Measurements from ENCODE around the gene COL4A1.
A peak's percentile ranks its signal among the peaks of the same experiment; 100 is the strongest.

COL4A1 gene

GRCh38 chr13:110126391-110126961 is 180.5 kb downstream of the COL4A1 start:
- DNase-seq = no peak

- no peak for DNase-seq
Measured at GRCh38 chr13:110125613-110126272, 181.2 kb downstream of the COL4A1 start.

GRCh38 chr13:110125157-110125556 is 181.8 kb downstream of the COL4A1 start:
- DNase-seq = no peak

GRCh38 chr13:110124201-110124940 is 182.6 kb downstream of the COL4A1 start:
- no peak for DNase-seq

- no peak for DNase-seq
Measured at GRCh38 chr13:110123041-110123809, 183.7 kb downstream of the COL4A1 start.

GRCh38 chr13:110121422-110122083 is 185.4 kb downstream of the COL4A1 start:
- DNase-seq = no peak

- DNase-seq = no peak
Measured at GRCh38 chr13:110119935-110120905, 186.7 kb downstream of the COL4A1 start.

GRCh38 chr13:110118106-110118505 is 188.9 kb downstream of the COL4A1 start:
- no peak for DNase-seq

- peak; percentile 62 to 67 for DNase-seq
Measured at GRCh38 chr13:110116072-110116487, 190.9 kb downstream of the COL4A1 start.

- no peak for DNase-seq
Measured at GRCh38 chr13:110115591-110115990, 191.4 kb downstream of the COL4A1 start.

GRCh38 chr13:110114316-110114715 is 192.6 kb downstream of the COL4A1 start:
- no peak for DNase-seq

GRCh38 chr13:110113284-110113764 is 193.6 kb downstream of the COL4A1 start:
- no peak for DNase-seq

GRCh38 chr13:110112379-110112778 is 194.6 kb downstream of the COL4A1 start:
- DNase-seq = peak; percentile 25 to 37

GRCh38 chr13:110110783-110111182 is 196.2 kb downstream of the COL4A1 start:
- no peak for DNase-seq

GRCh38 chr13:110109910-110110309 is 197.0 kb downstream of the COL4A1 start:
- no peak for DNase-seq

- DNase-seq = no peak
Measured at GRCh38 chr13:110109140-110109783, 197.7 kb downstream of the COL4A1 start.

- no peak for DNase-seq
Measured at GRCh38 chr13:110108348-110109139, 198.4 kb downstream of the COL4A1 start.

- no peak for DNase-seq
Measured at GRCh38 chr13:110107568-110108347, 199.2 kb downstream of the COL4A1 start.

- no peak for DNase-seq
Measured at GRCh38 chr13:110106726-110107125, 200.2 kb downstream of the COL4A1 start.
